Panc1 (cell line): ENCODE measurements around the gene C1orf159.

Experiments
- CTCF ChIP-seq: fragments of 450-650 bp; IDR thresholded peaks from 2 replicates; pipeline ENCODE4 v1.5.1; 2017; ENCODE audit warnings: mild to moderate bottlenecking
- POLR2AphosphoS5 ChIP-seq: IDR thresholded peaks from 2 replicates; pipeline ENCODE4 v1.6.1; 2012; ENCODE audit warnings: mild to moderate bottlenecking, low read depth, low read length, moderate library complexity
- REST ChIP-seq, 2 experiments: IDR thresholded peaks; 2 replicates each; pipeline ENCODE4 v1.6.1; 2011 to 2012; ENCODE audit warnings: low read depth in 2 of 2, control low read depth in 1 of 2, low read length in 1 of 2, mild to moderate bottlenecking in 1 of 2, moderate library complexity in 1 of 2; ENCODE audit not compliant: insufficient read depth in 1 of 2

GRCh38 chr1:1125945-1126344, 10.1 kb upstream of the C1orf159 start:
- TF ChIP-seq CTCF (no peak), POLR2AphosphoS5 (no peak), REST (IDR thresholded peaks at IDR 0.05; ENCODE audit: insufficient read depth in 1 of 2, low read depth in 2 of 2, low read length in 1 of 2) (no peak)
